K562 (cell line): ENCODE data around the gene KCP.

Experiments used
- DNMT1 ChIP-seq: fragments of 450-650 bp; IDR thresholded peaks from 2 replicates; pipeline ENCODE4 v1.6.1; 2016; ENCODE audit warnings: antibody characterized with exemption, mild to moderate bottlenecking
- ETV6 ChIP-seq, 3 experiments: fragments of 150-350 bp in 1 of 3; sonication (generic) in 1 of 3; formaldehyde crosslinking in 1 of 3; IDR thresholded peaks; 2 replicates each; pipeline versions ENCODE4 v1.6.1 to v1.8.0; 2014 to 2022; ENCODE audit warnings: borderline replicate concordance in 2 of 3, low read depth in 2 of 3, antibody characterized with exemption in 1 of 3, low read length in 1 of 3, mild to moderate bottlenecking in 1 of 3, missing genetic modification reagents in 1 of 3
- GABPA ChIP-seq: fragments of 200-800 bp; sonication (Bioruptor generic); conservative IDR thresholded peaks from 2 replicates; pipeline ENCODE4 v1.6.1; 2016; ENCODE audit warnings: low read depth, missing genetic modification characterization, missing compliant biosample characterization
- POLR2A ChIP-seq: fragments of 450-650 bp; conservative IDR thresholded peaks from 2 replicates; pipeline ENCODE4 v1.6.1; 2016
- ZNF644 ChIP-seq: fragments of 200-800 bp; sonication (Bioruptor generic); IDR thresholded peaks from 2 replicates; pipeline ENCODE4 v1.6.1; 2016; ENCODE audit warnings: low read depth, missing genetic modification characterization, missing compliant biosample characterization
- TF ChIP-seq, protein P1 (sequence below), 2 experiments: fragments of 450-650 bp in 1 of 2; sonication (generic) in 1 of 2; formaldehyde crosslinking in 1 of 2; IDR thresholded peaks; 2 replicates each; pipeline versions ENCODE4 v1.7.1 to v1.9.0; 2016 to 2022; ENCODE audit warnings: inconsistent platforms in 1 of 2, mild to moderate bottlenecking in 1 of 2, missing genetic modification reagents in 1 of 2
- TF ChIP-seq, protein P2 (sequence below): fragments of 450-650 bp; IDR thresholded peaks from 2 replicates; pipeline ENCODE4 v1.6.1; 2016; ENCODE audit warnings: missing biosample characterization, missing genetic modification characterization

DNA sequence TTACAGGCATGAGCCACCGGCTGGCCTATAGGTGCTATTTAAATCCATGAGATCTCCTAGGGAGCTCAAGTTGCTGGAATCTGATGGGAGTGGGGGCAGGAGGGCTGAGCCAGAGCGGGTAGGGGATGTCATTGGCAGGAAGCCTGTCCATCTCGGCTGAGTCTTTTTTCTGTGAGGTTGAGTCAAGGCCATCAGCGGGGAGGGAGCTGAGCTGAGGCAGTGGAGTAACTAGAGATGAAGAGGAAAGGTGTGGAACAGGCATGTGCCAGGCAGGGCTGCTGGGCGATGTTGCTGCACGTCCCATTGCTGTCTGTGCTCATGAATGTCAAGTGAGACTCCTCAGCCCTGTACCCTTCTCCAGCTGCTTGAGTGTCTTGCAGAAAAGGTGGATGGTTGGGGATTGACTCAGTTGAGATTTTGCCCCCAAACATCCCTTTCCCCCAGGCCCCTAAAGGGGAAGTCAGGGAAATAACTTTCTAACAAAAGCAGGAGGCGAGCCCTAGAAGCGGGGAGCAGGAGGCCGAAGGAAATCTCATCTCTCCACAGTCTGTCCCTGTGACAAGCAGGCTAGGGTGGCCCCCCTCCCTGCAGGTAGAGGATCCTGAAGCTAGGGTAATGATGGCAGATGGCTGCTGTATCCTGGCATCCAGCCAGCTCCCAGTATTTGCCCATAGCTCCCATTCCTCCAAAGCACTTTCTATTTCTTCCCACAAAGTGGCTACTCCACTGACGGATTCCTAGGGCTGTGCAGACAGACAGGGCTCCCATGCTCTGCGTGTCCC, 42.5 kb downstream of the KCP start:
- TF ChIP-seq, protein P1, sequence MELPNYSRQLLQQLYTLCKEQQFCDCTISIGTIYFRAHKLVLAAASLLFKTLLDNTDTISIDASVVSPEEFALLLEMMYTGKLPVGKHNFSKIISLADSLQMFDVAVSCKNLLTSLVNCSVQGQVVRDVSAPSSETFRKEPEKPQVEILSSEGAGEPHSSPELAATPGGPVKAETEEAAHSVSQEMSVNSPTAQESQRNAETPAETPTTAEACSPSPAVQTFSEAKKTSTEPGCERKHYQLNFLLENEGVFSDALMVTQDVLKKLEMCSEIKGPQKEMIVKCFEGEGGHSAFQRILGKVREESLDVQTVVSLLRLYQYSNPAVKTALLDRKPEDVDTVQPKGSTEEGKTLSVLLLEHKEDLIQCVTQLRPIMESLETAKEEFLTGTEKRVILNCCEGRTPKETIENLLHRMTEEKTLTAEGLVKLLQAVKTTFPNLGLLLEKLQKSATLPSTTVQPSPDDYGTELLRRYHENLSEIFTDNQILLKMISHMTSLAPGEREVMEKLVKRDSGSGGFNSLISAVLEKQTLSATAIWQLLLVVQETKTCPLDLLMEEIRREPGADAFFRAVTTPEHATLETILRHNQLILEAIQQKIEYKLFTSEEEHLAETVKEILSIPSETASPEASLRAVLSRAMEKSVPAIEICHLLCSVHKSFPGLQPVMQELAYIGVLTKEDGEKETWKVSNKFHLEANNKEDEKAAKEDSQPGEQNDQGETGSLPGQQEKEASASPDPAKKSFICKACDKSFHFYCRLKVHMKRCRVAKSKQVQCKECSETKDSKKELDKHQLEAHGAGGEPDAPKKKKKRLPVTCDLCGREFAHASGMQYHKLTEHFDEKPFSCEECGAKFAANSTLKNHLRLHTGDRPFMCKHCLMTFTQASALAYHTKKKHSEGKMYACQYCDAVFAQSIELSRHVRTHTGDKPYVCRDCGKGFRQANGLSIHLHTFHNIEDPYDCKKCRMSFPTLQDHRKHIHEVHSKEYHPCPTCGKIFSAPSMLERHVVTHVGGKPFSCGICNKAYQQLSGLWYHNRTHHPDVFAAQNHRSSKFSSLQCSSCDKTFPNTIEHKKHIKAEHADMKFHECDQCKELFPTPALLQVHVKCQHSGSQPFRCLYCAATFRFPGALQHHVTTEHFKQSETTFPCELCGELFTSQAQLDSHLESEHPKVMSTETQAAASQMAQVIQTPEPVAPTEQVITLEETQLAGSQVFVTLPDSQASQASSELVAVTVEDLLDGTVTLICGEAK (IDR thresholded peaks at IDR 0.05), result no peak
- TF ChIP-seq, protein P1 (CRISPR knock-in tag; IDR thresholded peaks at IDR 0.05), result no peak
- no peak for TF ChIP-seq ZNF644 (tag)
- TF ChIP-seq, protein P2, sequence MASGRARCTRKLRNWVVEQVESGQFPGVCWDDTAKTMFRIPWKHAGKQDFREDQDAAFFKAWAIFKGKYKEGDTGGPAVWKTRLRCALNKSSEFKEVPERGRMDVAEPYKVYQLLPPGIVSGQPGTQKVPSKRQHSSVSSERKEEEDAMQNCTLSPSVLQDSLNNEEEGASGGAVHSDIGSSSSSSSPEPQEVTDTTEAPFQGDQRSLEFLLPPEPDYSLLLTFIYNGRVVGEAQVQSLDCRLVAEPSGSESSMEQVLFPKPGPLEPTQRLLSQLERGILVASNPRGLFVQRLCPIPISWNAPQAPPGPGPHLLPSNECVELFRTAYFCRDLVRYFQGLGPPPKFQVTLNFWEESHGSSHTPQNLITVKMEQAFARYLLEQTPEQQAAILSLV (tag), result no peak
- no peak for TF ChIP-seq GABPA (tag)
- no peak for TF ChIP-seq POLR2A
- TF ChIP-seq ETV6 (IDR thresholded peaks at IDR 0.05; ENCODE audit: borderline replicate concordance in 1 of 2, low read depth in 2 of 2, low read length in 1 of 2), result no peak
- no peak for TF ChIP-seq ETV6 (CRISPR knock-in tag; IDR thresholded peaks at IDR 0.05; ENCODE audit: borderline replicate concordance)
- TF ChIP-seq DNMT1, result no peak
